Activated effector memory CD4-positive, alpha-beta T cell treated with Interleukin-2 at 50 U/mL for 16 hours (primary cell): ENCODE measurements around the gene SPECC1.
"Not testable (repeated sequence)": the region's sequence is repeated elsewhere in the genome, so short reads cannot be mapped to it uniquely, and the experiment has no call there.

Source experiments
- DNase-seq: peaks from one replicate; pipeline ENCODE4 v3.0.0-alpha.2; 2020

SPECC1 gene

DNA sequence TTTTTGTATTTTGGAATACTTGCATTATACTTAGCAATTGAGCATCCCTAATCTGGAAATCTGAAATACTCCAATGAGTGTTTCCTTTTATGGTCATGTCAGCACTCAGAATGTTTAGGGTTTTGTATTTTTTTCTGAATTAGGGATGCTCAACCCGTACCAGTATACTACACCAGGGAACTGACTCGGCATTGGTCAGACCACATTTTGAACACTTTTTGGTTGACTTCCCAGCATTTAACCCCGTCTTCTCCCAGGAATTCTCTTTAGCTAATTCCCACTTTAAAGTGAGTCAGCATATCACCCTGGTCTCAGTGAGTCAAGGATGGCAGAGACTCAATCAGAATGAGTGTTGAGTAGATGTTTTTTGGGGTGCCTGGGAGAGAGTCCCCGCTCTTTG lies 177.9 kb downstream of the SPECC1 start:
- no peak for DNase-seq

- no peak for DNase-seq
Observed at GRCh38 chr17:20189302-20189701, 180.1 kb downstream of the SPECC1 start.

DNA sequence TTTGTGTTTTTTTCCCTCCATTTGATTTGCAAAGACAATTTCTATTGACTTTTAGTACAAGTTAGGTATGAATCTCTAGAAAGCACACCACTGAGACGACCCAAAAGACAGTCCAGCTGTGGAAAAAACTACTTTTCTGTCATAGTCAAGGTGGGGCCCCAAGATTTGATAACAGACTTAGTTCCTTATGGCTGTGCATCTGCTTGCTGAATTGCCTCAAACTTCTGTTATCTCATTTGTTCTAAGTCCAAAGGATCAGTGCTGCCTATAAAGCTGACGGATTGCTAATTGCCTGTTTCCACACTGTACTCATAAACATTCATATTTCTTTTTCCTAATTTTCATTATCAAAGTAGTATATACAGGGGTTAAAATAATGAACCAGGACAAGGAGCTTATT lies 180.8 kb downstream of the SPECC1 start:
- DNase-seq = no peak

GRCh38 chr17:20190605-20191004 lies 181.4 kb downstream of the SPECC1 start:
- no peak for DNase-seq

DNA sequence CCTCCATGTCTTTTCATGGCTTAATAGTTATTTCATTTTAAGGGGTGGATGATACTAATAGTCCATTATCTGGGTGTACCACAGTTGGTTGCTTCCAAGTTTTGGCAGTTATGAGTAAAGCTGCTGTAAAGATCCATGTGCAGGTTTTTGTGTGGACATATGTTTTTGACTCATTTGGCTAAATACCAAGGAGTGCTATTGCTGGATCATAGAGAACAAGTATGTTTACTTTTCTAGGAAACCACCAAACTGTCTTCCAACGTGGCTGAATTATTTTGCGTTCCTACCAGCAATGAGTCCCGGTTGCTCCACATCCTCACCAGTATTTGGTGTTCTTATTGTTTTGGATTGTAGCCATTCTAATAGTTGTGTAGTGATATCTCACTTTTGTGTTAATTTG lies 181.9 kb downstream of the SPECC1 start:
- DNase-seq = no peak

DNA sequence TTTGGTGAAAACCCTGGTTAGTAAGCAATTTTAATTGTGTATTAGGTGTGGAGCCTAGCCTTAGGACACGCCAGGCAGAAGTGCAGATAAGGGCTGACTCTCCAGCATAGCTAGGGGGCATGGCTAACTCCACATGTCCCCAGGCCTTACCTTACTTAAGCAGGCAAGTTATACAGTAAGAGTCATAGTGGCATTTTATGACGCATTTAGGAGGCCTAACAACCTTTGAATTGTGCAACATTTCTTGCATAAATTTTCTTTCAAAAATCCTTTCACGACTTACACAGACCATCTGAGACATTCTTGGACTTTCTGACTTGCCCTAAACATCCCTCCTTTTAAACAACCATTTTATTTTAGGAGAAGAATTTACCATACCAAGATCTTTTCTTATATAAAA lies 187.1 kb downstream of the SPECC1 start:
- DNase-seq = not testable (repeated sequence)

GRCh38 chr17:20197272-20197926 lies 188.2 kb downstream of the SPECC1 start:
- DNase-seq = no peak

DNA sequence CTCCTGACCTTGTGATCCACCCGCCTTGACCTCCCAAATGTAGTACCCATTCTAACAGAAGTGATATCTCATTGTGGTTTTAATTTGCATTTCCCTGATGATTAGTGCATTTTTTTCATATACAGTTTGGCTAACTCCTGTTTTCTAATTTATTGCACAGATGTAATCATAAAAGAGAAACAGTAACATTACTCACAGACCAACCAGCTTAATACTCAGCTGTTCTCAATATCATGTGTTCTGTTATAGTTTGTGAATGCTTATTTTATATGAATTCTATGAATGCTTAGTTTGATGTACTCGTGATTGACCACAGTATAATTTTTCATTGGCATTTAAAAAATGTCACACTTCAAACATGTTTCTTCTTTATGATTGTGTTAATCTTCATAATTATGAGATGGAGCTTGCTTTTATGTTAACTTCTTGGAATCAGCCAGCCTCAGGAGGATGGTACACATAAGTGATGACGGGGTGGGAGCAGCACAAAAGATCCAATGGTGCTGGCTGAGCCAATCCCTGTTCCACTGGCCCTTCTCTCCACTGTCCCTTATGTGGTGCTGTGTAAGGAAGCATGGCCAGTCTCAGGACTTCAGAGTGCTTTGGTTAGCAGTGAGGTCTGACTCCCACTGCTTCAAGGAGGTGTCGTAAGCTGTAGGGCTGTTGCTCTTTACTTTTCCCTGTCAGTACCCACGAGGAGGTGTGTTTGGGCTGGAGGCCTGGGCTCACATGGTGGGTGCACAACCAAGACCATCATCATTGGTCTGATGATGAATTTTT lies 191.0 kb downstream of the SPECC1 start:
- DNase-seq = no peak

DNA sequence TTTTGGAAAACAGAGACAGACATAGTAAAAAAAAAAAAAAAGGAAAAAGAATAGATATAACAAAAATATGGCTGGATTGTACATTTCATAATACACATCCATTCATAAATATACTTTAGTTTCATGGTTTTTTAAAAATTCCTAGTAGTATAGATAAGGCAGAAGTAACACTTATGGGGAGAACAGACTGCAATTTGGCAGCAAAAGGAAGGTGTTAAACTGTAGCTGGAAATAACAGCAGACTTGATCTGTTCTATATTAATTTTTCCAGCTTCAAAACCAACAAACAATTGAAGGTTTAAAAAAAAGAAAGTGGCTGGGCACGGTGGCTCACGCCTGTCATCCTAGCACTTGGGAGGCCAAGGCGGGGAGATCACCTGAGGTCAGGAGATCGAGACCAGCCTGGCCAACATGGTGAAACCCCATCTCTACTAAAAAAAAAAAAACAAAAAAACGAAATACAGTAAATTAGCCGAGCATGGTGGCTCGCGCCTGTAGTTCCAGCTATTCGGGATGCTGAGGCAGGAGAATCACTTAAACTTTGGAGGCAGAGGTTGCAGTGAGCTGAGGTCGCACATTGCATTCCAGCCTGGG lies 191.8 kb downstream of the SPECC1 start:
- no peak for DNase-seq

DNA sequence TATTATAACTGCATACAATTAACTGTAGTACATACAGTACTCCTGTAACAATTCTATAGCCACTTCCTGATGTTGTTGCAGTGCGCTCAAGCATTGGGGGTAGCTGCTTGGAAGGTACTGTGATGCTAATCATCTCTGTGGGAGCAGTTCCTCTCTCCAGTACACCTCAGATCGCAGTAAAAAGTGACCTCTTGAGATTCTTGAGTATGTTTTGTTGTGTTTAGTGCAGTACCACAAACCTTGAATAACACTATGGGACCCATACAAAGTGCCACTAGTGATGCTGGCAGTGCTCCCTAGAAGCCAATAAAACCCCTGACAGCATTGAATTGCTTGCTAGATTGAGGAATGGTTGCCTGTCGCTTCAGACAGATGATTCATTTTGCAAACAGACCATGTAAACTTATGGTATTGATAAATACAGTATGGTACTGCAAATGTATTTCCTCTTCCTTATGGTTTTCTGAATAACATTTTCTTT lies 193.0 kb downstream of the SPECC1 start:
- no peak for DNase-seq

DNA sequence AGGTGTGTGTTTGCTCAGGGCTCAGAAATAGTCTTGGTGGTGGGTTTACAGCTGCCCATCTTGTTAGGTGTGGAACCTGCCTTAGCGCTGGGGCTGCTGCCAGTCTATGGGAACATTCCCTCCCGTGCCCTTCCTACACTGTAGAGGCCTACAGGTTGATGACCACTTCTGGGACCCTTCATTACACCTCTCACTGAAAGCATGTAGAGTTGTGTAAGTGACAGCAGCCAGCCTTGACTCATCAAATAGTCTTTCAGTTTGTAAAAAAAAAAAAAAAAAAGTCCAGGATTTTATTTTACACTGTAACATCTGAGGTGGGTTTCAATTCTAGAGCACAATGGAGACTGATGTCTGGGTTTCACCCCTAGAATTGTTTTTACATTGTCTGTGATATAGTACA lies 193.9 kb downstream of the SPECC1 start:
- DNase-seq = no peak

- DNase-seq = no peak
Observed at GRCh38 chr17:20203761-20204263, 194.7 kb downstream of the SPECC1 start.

DNA sequence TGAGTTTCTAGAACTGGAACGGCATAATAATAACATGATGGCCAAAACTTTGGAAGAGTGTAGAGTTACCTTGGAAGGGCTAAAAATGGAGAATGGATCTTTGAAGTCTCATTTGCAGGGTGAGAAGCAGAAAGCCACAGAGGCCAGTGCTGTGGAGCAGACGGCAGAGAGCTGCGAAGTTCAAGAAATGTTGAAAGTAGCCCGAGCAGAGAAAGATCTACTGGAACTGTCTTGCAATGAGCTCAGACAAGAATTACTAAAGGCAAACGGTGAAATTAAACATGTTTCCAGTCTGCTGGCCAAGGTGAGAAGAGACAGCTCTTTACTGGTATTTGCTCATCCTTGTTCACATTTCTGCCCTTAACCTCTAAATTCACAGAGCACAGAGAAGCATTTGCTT lies 196.4 kb downstream of the SPECC1 start:
- no peak for DNase-seq

GRCh38 chr17:20206068-20206467 lies 196.9 kb downstream of the SPECC1 start:
- no peak for DNase-seq

GRCh38 chr17:20206591-20206990 lies 197.4 kb downstream of the SPECC1 start:
- DNase-seq = no peak

GRCh38 chr17:20207262-20207985 lies 198.3 kb downstream of the SPECC1 start:
- no peak for DNase-seq

GRCh38 chr17:20208717-20209116 lies 199.6 kb downstream of the SPECC1 start:
- DNase-seq = no peak

DNA sequence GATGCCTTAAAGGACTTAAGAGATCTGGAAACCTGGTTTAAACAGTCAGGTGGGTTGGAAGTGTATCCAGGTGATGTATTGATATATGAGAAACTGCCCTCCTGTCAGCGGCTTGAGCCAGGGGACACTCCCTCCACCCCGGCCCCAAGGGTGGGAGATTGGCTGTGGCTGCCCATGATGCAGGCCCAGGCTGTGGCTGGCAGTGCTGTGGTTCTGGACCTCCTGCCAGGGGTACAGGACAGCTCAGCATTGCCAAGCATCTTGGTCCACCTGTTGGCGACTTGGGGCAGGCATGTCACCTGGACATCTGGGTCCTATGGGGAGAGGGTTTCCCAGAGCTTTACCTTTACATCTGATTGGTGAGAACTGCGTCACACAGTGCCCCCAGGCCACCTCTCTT lies 201.0 kb downstream of the SPECC1 start:
- no peak for DNase-seq

DNA sequence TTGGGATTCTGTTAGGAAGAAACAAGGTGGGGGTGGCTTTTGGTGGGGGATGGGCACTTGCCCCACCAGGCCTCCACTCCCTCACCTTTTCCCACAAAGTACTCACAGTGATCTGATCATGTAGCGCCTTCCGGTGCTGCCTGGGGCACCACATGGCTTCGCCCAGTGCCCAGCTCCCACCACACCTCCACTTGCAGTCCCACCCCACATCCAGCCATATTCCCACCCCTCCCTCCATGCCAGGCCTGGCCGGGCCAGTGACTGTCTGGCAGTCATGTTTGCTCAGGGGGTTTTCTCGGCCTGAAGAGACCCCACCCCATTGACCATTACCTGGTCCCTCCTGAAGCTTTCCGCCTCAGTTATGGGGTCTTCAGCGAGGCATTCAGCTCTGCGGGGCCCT lies 201.5 kb downstream of the SPECC1 start:
- DNase-seq = no peak

- DNase-seq = no peak
Observed at GRCh38 chr17:20211246-20211645, 202.1 kb downstream of the SPECC1 start.

DNA sequence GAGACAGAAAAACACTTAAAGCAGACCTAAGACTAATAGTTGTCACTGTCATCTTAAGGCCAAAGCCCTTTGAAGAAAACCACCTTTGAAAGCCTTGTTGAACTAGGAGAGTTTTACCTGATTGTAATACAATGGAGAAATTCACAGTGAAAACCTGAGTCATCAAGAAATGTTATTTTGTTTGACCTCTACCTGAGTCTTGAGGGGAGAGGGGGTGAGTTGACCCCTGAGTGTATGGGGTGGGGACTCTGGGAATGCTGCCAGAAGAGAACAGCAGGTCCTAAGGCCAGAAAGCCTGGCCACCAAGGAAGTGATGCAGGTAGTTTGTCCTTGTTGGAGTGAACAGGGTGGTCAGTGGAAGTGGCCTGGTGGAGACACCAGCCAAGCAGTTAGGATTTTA lies 204.3 kb downstream of the SPECC1 start:
- DNase-seq = no peak

DNA sequence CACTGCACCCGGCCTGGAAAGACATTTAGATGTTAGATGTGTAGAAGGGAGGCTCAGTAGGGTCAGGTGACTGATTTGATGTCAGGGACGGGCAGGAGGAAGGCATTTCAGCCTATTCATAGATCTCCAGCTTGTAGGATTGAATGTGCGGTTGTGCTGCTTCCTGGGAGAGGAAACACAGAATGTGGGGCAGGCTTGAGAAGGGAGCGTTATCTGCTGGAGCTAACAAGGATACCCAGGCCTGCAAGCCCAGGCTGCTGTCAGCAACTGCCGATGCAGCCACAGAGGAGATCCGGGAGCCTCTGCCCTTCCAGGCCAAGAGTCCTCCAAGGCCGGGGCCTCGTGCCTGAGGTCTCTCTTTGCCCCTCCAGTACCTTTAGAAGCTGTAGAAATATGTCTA lies 205.6 kb downstream of the SPECC1 start:
- no peak for DNase-seq

DNA sequence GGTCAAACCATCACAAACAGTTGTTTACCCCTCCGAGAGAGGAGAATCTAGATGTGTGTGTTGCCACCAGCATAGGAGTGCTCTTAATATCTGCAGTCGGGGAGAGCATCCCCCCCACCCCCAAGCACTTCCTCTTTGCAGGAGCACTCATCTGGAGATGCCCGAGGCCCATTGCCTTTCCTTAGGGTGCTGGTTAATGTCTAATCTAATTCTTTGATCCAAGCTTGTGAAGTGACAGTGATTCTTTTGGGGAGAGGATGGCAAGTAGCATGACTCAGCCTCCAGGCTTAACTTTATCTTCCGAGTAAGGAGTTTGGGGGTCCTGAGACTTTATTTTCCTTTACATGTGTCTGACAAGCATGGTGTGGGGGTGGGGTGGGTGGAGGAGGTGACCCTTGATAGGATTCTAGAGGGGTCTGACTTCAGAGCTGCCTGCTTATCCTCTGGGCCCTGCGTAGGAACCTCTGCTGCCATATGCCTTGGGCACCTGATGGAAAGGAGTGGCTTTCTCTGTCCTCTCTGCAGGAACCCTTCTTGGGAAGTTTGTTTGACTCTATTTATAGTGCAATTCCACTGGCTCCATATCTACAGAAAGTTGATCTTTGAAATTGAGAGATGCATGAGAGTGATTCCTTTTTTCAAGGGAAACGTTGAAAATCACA lies 207.1 kb downstream of the SPECC1 start:
- DNase-seq = no peak
